ENCODE results near the gene CELA2A.

The CELA2A gene

GRCh38 chr1:15504436-15504835 is 47.9 kb downstream of the CELA2A start:
- TF ChIP-seq GATA3 (IDR thresholded peaks at IDR 0.05; ENCODE audit: low read depth, low read length): no peak
- no peak for TF ChIP-seq GATA2 (IDR thresholded peaks at IDR 0.05; ENCODE audit: low read depth, low read length)

GRCh38 chr1:15506831-15507230 is 50.3 kb downstream of the CELA2A start:
- TF ChIP-seq GATA3 (IDR thresholded peaks at IDR 0.05; ENCODE audit: low read depth, low read length) (no peak), GATA2 (IDR thresholded peaks at IDR 0.05; ENCODE audit: low read depth, low read length) (no peak)

GRCh38 chr1:15507278-15507677 is 50.7 kb downstream of the CELA2A start:
- TF ChIP-seq GATA3 (IDR thresholded peaks at IDR 0.05; ENCODE audit: low read depth, low read length): no peak
- no peak for TF ChIP-seq GATA2 (IDR thresholded peaks at IDR 0.05; ENCODE audit: low read depth, low read length)

DNA sequence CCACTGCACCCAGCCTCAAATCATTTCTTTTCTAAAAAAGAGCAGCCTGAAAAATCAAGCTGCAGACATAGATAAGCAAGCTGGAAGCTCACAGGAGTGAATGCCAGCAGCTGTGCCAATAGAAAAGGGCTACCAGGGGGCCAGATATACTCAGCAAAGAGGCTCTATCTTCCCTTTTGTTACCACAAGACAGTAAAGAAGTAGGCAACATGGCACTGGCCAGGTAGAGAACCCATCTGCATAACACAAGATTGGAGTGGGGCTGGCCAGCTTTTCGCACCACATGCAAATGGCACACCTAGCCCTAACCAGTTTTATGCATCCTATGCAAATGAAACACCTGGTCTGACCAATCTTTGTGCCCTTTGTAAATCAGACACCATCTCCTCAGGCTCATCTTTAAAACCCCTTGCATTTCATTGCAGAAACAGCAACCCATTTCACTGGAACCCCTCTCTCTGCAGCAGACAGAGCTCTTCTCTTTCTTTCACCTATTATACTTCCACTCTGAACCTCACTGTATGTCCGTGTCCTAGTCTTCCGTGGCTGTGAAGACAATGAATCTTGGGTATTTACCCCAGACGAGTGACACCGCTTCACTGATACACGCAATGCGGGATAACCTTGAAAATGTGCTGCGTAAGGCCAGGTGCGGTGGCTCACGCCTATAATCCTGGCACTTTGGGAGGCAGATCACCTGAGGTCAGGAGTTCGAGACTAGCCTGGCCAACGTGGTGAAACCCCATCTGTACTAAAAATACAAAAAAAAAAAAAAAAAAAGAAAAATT is 52.4 kb downstream of the CELA2A start:
- TF ChIP-seq GATA2 (IDR thresholded peaks at IDR 0.05; ENCODE audit: low read depth, low read length): no peak
- no peak for TF ChIP-seq GATA3 (IDR thresholded peaks at IDR 0.05; ENCODE audit: low read depth, low read length)

GRCh38 chr1:15509586-15509985 is 53.1 kb downstream of the CELA2A start:
- TF ChIP-seq GATA2 (IDR thresholded peaks at IDR 0.05; ENCODE audit: low read depth, low read length) (no peak), GATA3 (IDR thresholded peaks at IDR 0.05; ENCODE audit: low read depth, low read length) (no peak)

- TF ChIP-seq GATA2 (IDR thresholded peaks at IDR 0.05; ENCODE audit: low read depth, low read length): no peak
- TF ChIP-seq GATA3 (IDR thresholded peaks at IDR 0.05; ENCODE audit: low read depth, low read length): no peak
Observed at GRCh38 chr1:15510611-15511405, 54.3 kb downstream of the CELA2A start.

DNA sequence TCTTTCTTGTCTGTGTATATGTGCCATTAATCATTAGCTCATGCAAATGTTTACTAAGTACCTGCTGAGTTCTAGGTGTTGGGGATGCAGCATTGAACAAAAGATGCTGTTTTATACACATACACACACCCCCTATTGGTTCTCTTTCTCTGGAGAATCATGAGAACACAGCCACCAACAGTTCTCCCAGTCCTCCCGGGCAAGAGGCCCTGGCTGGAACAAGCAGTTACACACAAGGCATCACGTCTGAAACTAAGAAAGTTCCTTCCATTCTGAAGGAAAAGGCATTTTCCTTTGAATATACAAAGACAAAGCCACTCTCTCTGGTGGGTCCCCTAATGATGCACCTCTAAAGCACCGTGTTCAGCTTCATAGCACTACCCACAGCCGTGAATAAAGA is 56.7 kb downstream of the CELA2A start:
- TF ChIP-seq GATA3 (IDR thresholded peaks at IDR 0.05; ENCODE audit: low read depth, low read length): no peak
- no peak for TF ChIP-seq GATA2 (IDR thresholded peaks at IDR 0.05; ENCODE audit: low read depth, low read length)

- TF ChIP-seq GATA3 (IDR thresholded peaks at IDR 0.05; ENCODE audit: low read depth, low read length) (no peak), GATA2 (IDR thresholded peaks at IDR 0.05; ENCODE audit: low read depth, low read length) (no peak)
Observed at GRCh38 chr1:15513919-15514318, 57.4 kb downstream of the CELA2A start.

- TF ChIP-seq GATA3 (IDR thresholded peaks at IDR 0.05; ENCODE audit: low read depth, low read length): no peak
Observed at GRCh38 chr1:15515022-15515663, 58.6 kb downstream of the CELA2A start.

GRCh38 chr1:15519625-15520024 is 63.1 kb downstream of the CELA2A start:
- no peak for TF ChIP-seq GATA2 (IDR thresholded peaks at IDR 0.05; ENCODE audit: low read depth, low read length)
- TF ChIP-seq GATA3 (IDR thresholded peaks at IDR 0.05; ENCODE audit: low read depth, low read length): no peak
